NCI-H748 treated with DMSO at 0.1 percent for 48 hours (cell line): ENCODE data around the gene CXCL8.
"Not testable (repeated sequence)": the region's sequence is repeated elsewhere in the genome, so short reads cannot be mapped to it uniquely, and the experiment has no call there.

Experiments used
- DNase-seq: peaks from one replicate; lab custom pipeline; 2025; lab: John Stamatoyannopoulos, UW

Gene CXCL8

GRCh38 chr4:73740353-73740778 is at the start of gene CXCL8:
CXCL8 (plus strand) TSS chr4:73740569; CDS start chr4:73740659, 90 bp downstream.
- peak; percentile 13 for DNase-seq

GRCh38 chr4:73691201-73691600 is 49.2 kb upstream of the CXCL8 start:
- not testable (repeated sequence) for DNase-seq

GRCh38 chr4:73691759-73692158 is 48.6 kb upstream of the CXCL8 start:
- no peak for DNase-seq

- DNase-seq = no peak
Measured at GRCh38 chr4:73692254-73692653, 48.1 kb upstream of the CXCL8 start.

GRCh38 chr4:73692701-73693100 is 47.7 kb upstream of the CXCL8 start:
- no peak for DNase-seq

- no peak for DNase-seq
Measured at GRCh38 chr4:73693811-73694210, 46.6 kb upstream of the CXCL8 start.

GRCh38 chr4:73698217-73698616 is 42.2 kb upstream of the CXCL8 start:
- DNase-seq = no peak

- DNase-seq = no peak
Measured at GRCh38 chr4:73701116-73701515, 39.3 kb upstream of the CXCL8 start.

- no peak for DNase-seq
Measured at GRCh38 chr4:73702796-73703287, 37.5 kb upstream of the CXCL8 start.

GRCh38 chr4:73703320-73703719 is 37.0 kb upstream of the CXCL8 start:
- no peak for DNase-seq

GRCh38 chr4:73704314-73705055 is 35.9 kb upstream of the CXCL8 start:
- no peak for DNase-seq

- no peak for DNase-seq
Measured at GRCh38 chr4:73705056-73705432, 35.3 kb upstream of the CXCL8 start.

- DNase-seq = no peak
Measured at GRCh38 chr4:73705721-73706120, 34.6 kb upstream of the CXCL8 start.

GRCh38 chr4:73706811-73707210 is 33.6 kb upstream of the CXCL8 start:
- no peak for DNase-seq

GRCh38 chr4:73707269-73707875 is 33.0 kb upstream of the CXCL8 start:
- DNase-seq = no peak

- DNase-seq = no peak
Measured at GRCh38 chr4:73707918-73708577, 32.3 kb upstream of the CXCL8 start.

- no peak for DNase-seq
Measured at GRCh38 chr4:73709451-73710033, 30.8 kb upstream of the CXCL8 start.

- DNase-seq = no peak
Measured at GRCh38 chr4:73710094-73710493, 30.3 kb upstream of the CXCL8 start.

GRCh38 chr4:73711989-73712388 is 28.4 kb upstream of the CXCL8 start:
- DNase-seq = no peak

- no peak for DNase-seq
Measured at GRCh38 chr4:73713650-73714049, 26.7 kb upstream of the CXCL8 start.

- DNase-seq = no peak
Measured at GRCh38 chr4:73714647-73715046, 25.7 kb upstream of the CXCL8 start.

- no peak for DNase-seq
Measured at GRCh38 chr4:73715659-73716058, 24.7 kb upstream of the CXCL8 start.
